IPS-NIHi7 (cell line): Measurements from ENCODE around the gene MYLK3.

ENCODE experiments used
- DNase-seq: peaks from one replicate; pipeline ENCODE4 v3.0.0; 2012; ENCODE audit warnings: mixed read lengths; ENCODE audit errors: extremely low spot score

MYLK3 gene

DNA sequence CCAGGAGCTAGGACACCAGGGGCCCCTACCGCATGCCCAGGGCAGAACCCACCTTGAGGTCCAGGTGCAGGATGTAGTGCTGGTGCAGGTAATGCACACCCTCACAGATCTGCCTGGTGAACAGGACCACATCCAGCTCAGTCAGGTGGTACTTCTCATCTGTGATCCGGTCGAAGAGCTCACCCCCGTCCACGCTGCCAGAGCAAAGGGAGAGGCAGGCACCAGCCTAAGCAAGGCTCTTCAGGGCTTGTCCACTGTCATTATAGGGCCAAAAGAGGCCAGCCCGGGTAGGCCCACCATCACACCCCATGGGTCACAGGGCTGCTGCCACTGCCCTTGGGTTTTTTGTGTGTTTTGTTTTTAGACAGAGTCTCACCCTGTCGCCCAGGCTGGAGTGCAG is 21.0 kb downstream of the MYLK3 start:
- DNase-seq, result no peak

DNA sequence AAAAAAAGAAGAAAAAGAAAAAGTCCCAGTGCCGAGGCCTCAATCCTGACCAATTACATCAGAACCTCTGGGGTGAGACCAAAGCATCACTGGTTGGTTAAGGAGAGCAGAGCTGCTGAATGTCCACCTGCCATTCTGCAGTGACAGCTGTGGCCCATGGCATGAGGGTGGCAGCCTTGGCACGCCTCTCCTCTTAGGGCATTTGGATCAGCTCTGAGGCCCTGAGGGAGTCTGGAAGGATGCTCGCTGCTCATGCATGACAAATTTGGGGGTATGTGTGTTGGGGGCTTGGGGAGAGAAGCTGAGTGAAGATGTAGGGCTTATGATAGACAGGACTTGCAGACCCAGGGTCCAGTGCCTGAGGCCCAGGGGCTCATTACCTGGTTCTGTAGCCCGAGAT is 26.3 kb downstream of the MYLK3 start:
- no peak for DNase-seq

DNA sequence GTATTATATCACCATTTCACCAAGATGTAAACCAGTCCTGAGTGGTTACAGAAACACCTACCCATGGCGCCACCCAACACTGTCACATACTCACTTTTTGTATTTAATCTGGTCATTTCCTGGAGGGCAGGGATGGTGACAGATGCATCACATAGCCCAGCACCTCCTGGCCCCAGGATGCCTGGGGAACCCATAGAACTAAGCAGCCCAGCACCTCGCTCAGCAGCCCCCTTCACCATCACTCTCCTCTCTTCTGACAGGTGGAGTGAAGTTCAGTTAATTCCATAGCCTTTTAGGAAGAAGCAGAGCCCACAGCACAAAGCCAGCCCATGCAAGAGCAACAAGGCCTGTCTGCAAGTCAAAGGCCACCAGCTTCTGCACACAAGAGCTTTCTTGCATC is 27.5 kb downstream of the MYLK3 start:
- no peak for DNase-seq

GRCh38 chr16:46719528-46719927 is 28.6 kb downstream of the MYLK3 start:
- no peak for DNase-seq

- no peak for DNase-seq
These were observed 29.9 kb downstream of the MYLK3 start for GRCh38 chr16:46718214-46718613.

DNA sequence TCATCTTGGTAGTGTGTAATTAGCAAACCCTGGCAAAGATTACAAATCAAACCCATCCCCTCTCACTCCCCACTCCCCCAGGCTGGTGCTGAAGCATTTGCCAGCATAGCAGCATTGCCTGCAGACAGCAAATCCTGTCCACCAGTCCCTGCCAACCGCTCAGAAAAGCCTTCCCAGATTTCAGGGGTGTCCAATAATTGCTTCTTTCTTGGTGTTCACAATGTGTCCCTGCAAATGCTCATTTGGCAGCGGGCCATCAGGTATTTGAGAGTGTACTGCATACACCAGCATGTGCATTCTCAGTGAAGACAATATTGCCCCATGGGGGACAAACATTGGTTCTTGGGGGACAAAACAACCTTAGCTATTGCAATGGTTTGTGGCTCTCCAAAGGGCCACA is 30.5 kb downstream of the MYLK3 start:
- DNase-seq, result no peak

- DNase-seq, result no peak
These were observed 32.3 kb downstream of the MYLK3 start for GRCh38 chr16:46715769-46716305.

DNA sequence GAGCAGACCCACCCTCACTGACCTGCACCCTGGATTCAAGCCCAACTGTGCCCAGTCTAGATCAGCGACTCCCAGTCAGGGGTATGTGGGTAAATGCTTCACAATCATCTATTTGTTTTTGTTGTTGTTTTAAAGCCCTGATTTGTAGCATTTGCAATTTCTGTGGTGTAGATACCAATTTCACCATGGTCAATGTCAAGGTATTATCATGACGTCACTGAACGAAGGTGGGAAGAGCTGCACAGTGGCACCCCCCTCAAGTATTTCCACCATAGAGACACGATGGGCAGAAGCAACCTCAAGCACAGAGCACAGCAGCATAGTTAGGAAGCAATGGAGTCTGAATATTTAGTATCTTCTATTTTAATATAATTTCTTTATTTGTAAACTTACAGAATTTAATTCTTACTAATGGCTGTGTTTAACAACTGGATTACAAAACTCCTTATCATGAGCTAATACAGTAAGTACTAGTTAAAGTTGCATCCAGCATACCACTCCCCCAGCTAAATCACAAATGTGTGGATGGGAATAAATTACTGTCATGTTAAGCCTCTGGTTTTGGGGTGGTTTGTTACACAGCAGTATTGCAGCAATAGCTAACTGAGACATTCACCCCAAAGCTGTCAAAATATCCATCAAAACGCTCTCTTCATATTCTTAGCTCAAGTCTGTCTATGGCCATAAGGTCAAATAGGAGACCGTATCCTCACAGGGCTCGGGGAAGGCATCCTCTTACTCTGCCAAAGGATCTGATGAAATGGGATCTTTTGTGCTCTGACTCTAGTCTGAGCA is 33.1 kb downstream of the MYLK3 start:
- no peak for DNase-seq

- DNase-seq, result no peak
These were observed 34.5 kb downstream of the MYLK3 start for GRCh38 chr16:46713634-46714033.

DNA sequence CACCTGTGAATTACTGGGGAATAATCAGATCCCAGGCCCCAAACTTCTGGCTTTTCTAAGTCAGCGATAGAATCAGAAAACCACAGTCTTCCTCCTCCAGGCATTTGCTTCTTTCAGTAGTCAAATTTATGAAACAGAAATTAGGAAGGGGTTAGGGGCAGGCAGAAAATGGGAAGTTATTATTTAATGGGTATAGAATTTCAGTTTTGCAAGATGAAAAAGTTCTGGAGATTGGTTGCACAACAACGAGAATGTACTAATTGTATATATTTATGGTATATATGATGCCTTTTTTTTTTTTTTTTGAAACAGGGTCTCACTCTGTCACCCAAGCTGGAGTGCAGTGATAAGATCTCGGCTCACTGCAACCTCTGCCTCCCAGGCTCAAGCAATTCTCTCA is 35.2 kb downstream of the MYLK3 start:
- no peak for DNase-seq

DNA sequence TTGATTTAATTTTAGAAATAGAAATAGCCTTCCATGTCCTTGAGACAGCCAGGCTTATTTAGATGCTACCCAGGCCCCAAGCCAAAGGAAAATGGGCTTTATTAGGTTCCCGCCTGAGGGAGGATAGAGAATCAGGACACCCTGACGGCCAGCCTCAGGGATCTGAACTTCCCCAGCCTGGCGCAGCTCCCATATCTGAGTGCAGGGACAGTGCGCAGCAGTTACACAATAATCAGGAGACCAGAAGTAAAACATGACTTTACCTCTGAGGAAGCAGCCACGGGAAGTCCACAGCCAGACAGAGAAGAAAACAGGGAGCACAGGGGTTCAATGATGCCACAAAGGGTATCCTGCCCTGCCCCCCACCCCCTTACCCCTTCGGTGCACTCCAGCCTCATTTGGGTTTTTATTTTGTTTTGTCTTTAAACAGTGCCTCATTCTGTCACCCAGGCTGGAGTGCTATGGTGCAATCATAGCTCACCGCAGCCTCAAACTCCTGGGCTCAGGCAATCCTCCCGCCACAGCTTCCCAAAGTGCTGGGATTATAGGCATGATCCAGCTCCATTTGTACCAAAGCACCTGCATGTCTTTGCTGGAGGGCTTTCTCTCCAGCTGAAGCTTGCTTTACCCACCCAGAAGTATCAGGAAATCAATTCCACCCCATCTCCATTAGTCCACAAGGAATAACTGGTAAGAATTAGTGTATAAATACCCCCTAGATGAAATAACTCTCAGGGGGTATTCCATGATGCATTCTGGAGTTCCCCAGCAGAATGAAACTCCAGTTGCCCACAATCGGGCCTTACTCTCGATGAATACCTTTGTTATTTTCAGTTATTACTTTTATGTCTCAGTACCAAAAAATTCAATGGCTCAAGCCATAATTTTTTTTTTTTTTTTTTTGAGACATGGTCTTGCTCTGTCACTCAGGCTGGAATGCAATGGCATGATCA is 36.8 kb downstream of the MYLK3 start:
- DNase-seq, result no peak

DNA sequence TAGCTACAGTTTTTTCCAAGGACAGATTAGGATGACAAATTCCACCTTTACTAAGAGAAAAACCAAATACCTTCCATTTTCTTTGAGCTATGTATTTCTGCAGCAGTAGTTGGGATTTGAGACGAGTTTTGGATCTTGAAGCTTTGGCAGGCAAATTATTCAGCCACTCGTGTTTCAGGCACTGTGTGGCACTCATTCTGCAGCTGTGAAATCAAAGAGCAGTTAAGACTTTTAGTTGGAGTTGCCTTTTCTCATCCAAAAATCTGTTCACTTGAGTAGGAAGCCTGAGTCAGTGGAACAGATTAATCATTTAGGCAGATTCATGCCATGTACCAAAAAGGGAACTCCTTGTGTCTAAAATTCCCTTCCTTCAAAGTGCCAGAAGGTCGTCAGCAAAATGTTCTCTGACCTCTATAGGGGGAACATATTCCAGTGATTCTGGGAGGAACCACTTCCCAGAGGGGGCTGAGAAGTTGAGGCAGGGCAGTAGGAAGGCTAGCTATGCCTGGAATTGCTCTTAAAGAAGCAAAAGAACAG is 38.6 kb downstream of the MYLK3 start:
- DNase-seq, result no peak

DNA sequence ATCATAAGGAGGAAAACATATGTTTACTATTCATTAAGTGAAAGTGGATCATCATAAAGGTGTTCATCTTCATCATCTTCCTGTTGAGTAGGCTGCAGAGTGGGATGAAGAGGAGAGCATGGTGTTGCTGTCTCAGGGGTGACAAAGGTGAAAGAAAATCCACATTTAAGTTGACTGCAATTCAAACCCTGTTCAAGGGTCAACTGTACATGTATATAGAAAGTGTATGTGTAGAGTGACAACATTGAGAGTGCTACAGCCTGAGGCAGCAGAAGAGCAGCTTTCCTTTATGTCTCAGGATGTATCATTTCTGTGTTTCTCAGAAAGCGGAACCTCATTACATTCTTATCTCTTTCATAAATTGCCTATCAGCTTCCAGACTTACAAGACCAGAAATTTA is 41.5 kb downstream of the MYLK3 start:
- no peak for DNase-seq

- DNase-seq, result no peak
These were observed 46.1 kb downstream of the MYLK3 start for GRCh38 chr16:46702030-46702429.

- no peak for DNase-seq
These were observed 46.5 kb downstream of the MYLK3 start for GRCh38 chr16:46701615-46702014.

GRCh38 chr16:46700048-46700447 is 48.1 kb downstream of the MYLK3 start:
- DNase-seq, result no peak

GRCh38 chr16:46696957-46697356 is 51.2 kb downstream of the MYLK3 start:
- no peak for DNase-seq

GRCh38 chr16:46695937-46696336 is 52.2 kb downstream of the MYLK3 start:
- DNase-seq, result no peak

DNA sequence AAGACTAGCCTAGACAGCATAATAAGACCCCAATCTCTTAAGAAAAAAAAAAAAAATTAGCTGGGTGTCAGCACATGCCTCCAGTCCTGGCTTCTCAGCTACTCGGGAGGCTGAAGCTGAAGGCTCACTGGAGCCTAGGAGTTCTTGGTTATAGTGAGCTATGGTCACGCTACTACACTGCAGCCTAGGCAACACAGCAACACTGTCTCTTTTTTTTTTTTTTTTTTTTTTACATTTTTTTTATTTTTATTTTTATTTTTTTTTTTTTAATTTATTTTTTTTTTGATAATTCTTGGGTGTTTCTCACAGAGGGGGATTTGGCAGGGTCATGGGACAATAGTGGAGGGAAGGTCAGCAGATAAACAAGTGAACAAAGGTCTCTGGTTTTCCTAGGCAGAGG is 54.5 kb downstream of the MYLK3 start:
- DNase-seq, result no peak

DNA sequence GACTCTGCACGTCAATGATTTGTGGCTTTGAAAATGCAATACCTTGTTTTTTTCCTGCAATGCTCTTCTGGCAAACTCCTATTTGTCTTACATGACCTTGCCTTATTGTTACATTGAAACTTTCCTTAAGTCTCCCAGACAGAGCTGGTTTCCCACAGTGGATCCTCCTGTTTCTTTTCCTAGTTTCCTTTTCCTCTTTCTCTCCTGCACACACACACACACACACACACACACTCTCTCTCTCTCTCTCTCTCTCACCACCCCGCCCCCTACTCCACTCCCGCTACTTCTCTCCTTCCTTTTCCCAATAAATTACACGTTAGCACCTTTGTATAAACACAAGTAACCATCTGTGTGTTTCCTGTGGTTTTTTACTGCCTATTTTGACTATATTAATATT is 56.4 kb downstream of the MYLK3 start:
- no peak for DNase-seq

- DNase-seq, result no peak
These were observed 57.6 kb downstream of the MYLK3 start for GRCh38 chr16:46690281-46691178.
